ENCODE results near the gene LRP10. TPM values are rescaled to one million over a fixed set of nuclear protein-coding genes. Genes with fewer than 3 reads are reported as not detected.
A peak's percentile ranks its signal among the peaks of the same experiment; 100 is the strongest.

Gene LRP10
- total RNA-seq, 1 donor from 2014 or later: 34.8 TPM

GRCh38 chr14:22861651-22862050, 9.9 kb upstream of the LRP10 start:
- FAIRE-seq (no peak), DNase-seq (ENCODE audit: low read depth) (no peak)
- no peak for TF ChIP-seq CTCF (IDR thresholded peaks at IDR 0.05; ENCODE audit: insufficient read depth, low read length, severe bottlenecking)
- Histone ChIP-seq H3K27me3 (ENCODE audit: control insufficient read depth, insufficient read depth, low read length) (no peaks in the 10 kb centered on the region), H3K4me3 (ENCODE audit: low read depth, low read length) (no peak overlapping the region), H3K36me3 (ENCODE audit: control insufficient read depth, insufficient read depth, low read length) (no peaks in the 10 kb centered on the region)

GRCh38 chr14:22864979-22865378, 6.6 kb upstream of the LRP10 start:
- no peak for TF ChIP-seq CTCF (IDR thresholded peaks at IDR 0.05; ENCODE audit: insufficient read depth, low read length, severe bottlenecking)
- no peak for FAIRE-seq
- Histone ChIP-seq H3K4me3 (ENCODE audit: low read depth, low read length) (no peak overlapping the region), H3K27me3 (ENCODE audit: control insufficient read depth, insufficient read depth, low read length) (no peaks in the 10 kb centered on the region), H3K36me3 (ENCODE audit: control insufficient read depth, insufficient read depth, low read length) (no peaks in the 10 kb centered on the region)
- no peak for DNase-seq (ENCODE audit: low read depth)

- H3K36me3 ChIP-seq (ENCODE audit: control insufficient read depth, insufficient read depth, low read length): no peaks in the 10 kb centered on the region
- FAIRE-seq: no peak
- peak; percentile 16 for TF ChIP-seq CTCF (IDR thresholded peaks at IDR 0.05; ENCODE audit: insufficient read depth, low read length, severe bottlenecking)
- DNase-seq (ENCODE audit: low read depth): no peak
- H3K4me3 ChIP-seq (ENCODE audit: low read depth, low read length): no peak overlapping the region
- H3K27me3 ChIP-seq (ENCODE audit: control insufficient read depth, insufficient read depth, low read length): no peaks in the 10 kb centered on the region
Observed at GRCh38 chr14:22865424-22866405, 5.8 kb upstream of the LRP10 start.

- FAIRE-seq: no peak
- TF ChIP-seq CTCF (IDR thresholded peaks at IDR 0.05; ENCODE audit: insufficient read depth, low read length, severe bottlenecking): no peak
- no peak overlapping the region for H3K4me3 ChIP-seq (ENCODE audit: low read depth, low read length)
Observed at GRCh38 chr14:22866874-22867273, 4.7 kb upstream of the LRP10 start.

GRCh38 chr14:22870811-22871223, 723 bp upstream of the LRP10 start:
- FAIRE-seq: no peak
- Histone ChIP-seq H3K27me3 (ENCODE audit: control insufficient read depth, insufficient read depth, low read length) (no peaks in the 10 kb centered on the region), H3K4me3 (ENCODE audit: low read depth, low read length) (peak overlapping the region; percentile 3), H3K36me3 (ENCODE audit: control insufficient read depth, insufficient read depth, low read length) (peaks cover 19% of the 10 kb centered on the region)
- TF ChIP-seq CTCF (IDR thresholded peaks at IDR 0.05; ENCODE audit: insufficient read depth, low read length, severe bottlenecking): no peak
- DNase-seq (ENCODE audit: low read depth): no peak

More at GRCh38 chr14:22866874-22867273, 4.7 kb upstream of the LRP10 start:
- Histone ChIP-seq H3K36me3 (ENCODE audit: control insufficient read depth, insufficient read depth, low read length) (no peaks in the 10 kb centered on the region), H3K27me3 (ENCODE audit: control insufficient read depth, insufficient read depth, low read length) (no peaks in the 10 kb centered on the region)
- DNase-seq (ENCODE audit: low read depth): no peak

All from bronchial epithelial cell (primary cell).